ENCODE measurements around the gene AFTPH. TPM values are rescaled to one million over a fixed set of nuclear protein-coding genes. Genes with fewer than 3 reads are reported as not detected.
A peak's percentile ranks its signal among the peaks of the same experiment; 100 is the strongest.

The AFTPH gene
- total RNA-seq, 1 experiment from 2014 or later = 13.5 TPM

- Histone ChIP-seq H2BK5ac (ENCODE audit: insufficient read length, low read length) (no peak overlapping the region), H3K79me2 (ENCODE audit: insufficient read depth, low read length) (no peaks in the 10 kb centered on the region), H2BK20ac (ENCODE audit: low read depth, low read length, poor library complexity, severe bottlenecking) (no peak overlapping the region), H3K4ac (ENCODE audit: low read depth, low read length) (no peak overlapping the region), H3K14ac (ENCODE audit: insufficient read depth, low read length) (no peak overlapping the region), H2BK120ac (ENCODE audit: low read depth, low read length, poor library complexity, severe bottlenecking) (no peak overlapping the region), H3K9me3 (ENCODE audit: control insufficient read depth, low read depth, low read length) (no peaks in the 10 kb centered on the region), H2AK5ac (ENCODE audit: insufficient read length, low read length) (no peak overlapping the region), H4K20me1 (ENCODE audit: control insufficient read depth, insufficient read depth, insufficient read length) (no peaks in the 10 kb centered on the region), H3K23me2 (ENCODE audit: insufficient read length, low read depth, low read length, poor library complexity, severe bottlenecking) (no peaks in the 10 kb centered on the region), H2BK12ac (ENCODE audit: insufficient read length, low read depth, low read length) (no peak overlapping the region), H4K8ac (replicated peaks; ENCODE audit: insufficient read length, low read depth, low read length) (no peak overlapping the region), H3K79me1 (ENCODE audit: insufficient read depth, low read depth, low read length, poor library complexity, severe bottlenecking) (no peaks in the 10 kb centered on the region), H3K18ac (ENCODE audit: insufficient read length, low read depth, low read length) (no peak overlapping the region), H3T11ph (ENCODE audit: low read length) (no peak overlapping the region), H3K23ac (ENCODE audit: insufficient read length, low read depth, low read length) (no peak overlapping the region), H3K27me3 (ENCODE audit: insufficient read depth, low read length) (no peaks in the 10 kb centered on the region), H3K56ac (ENCODE audit: insufficient read length, low read depth, low read length) (no peak overlapping the region), H2AFZ (ENCODE audit: low read length) (no peak overlapping the region), H3K27ac (ENCODE audit: insufficient read length, low read depth, low read length) (no peak overlapping the region), H3K4me1 (ENCODE audit: insufficient read depth, low read length) (peaks cover 7% of the 10 kb centered on the region; the same call in 1 of the 2 replicates), H4K5ac (ENCODE audit: insufficient read length, low read depth, low read length) (no peak overlapping the region), H2BK15ac (ENCODE audit: low read depth, low read length) (no peak overlapping the region), H3K9ac (ENCODE audit: extremely low read depth, insufficient read length, low read length) (no peak overlapping the region), H3K4me2 (ENCODE audit: insufficient read depth, insufficient read length, low read length) (no peak overlapping the region), H4K91ac (ENCODE audit: insufficient read length, low read depth, low read length) (no peak overlapping the region)
- no peak for DNase-seq
- no peaks in the 10 kb centered on the region; the same call in 1 of the 2 replicates for H3K27me3 Mint-ChIP-seq (ENCODE audit: low read depth)
- no peaks in the 10 kb centered on the region for H3K9me3 Mint-ChIP-seq
- H3K4me3 Mint-ChIP-seq = no peak overlapping the region
- no peak for TF ChIP-seq CTCF (conservative IDR thresholded peaks at IDR 0.05)
- H3K36me3 Mint-ChIP-seq (ENCODE audit: insufficient read depth in 1 of 3, low read depth in 3 of 3) = no peaks in the 10 kb centered on the region
- WGBS (ENCODE audit: extremely low coverage, insufficient read length, low lambda C conversion rate) = no CpG with 5 or more reads among the region's 3 CpGs
- peaks cover 10 to 22% of the 10 kb centered on the region in 2 experiments for H3K4me1 Mint-ChIP-seq
- 0 out of 7 replicates have a peak overlapping the region, but pooled peaks of 1 of the 3 experiments have one; percentile 16 for H3K27ac Mint-ChIP-seq
Measured at GRCh38 chr2:64478502-64479230, 45.5 kb upstream of the AFTPH start.

Data from H9 (cell line).